Smooth muscle cell of the brain vasculature (primary cell): ENCODE data around the gene SPINT3.

ENCODE experiments used
- DNase-seq: peaks from one replicate; pipeline ENCODE4 v3.0.0-alpha.2; 2012; ENCODE audit warnings: low read depth, low spot score

Gene SPINT3, protein sequence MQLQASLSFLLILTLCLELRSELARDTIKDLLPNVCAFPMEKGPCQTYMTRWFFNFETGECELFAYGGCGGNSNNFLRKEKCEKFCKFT

DNA sequence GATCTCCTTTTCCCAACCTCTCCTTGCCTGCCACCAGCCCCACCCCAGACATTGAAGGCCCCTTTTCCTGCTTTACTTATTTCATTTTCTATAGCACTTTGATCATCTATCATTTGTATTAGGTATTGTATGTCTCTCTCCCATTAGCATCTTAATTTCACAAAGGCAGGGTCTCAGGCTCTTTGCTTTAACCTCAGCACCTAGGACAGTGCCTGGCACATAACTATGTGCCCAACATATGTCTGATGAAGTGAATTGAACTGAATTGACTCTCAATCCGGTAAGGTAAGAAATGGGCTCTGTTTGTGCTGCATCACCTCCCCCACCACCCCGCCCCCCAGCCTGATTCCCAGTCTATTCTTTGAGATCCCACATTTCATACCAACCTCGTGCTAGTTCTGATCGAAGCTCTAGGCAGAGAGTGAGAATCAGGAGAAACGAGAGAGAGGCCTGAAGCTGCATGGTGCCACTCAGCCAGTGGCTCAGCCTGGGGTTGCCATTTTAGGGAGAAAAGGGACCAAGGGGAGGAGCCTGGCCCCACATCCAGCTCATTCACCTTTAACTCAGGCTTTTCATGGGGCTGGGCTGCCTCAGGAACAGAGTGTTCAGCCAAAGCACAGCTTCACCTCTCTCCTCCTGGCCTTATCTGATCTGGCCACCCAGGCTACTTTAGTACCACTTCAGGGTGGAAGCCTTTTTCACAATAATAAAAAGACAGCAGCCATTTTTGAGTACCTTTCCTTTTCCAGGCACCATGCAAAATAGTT lies at the start of gene SPINT3:
SPINT3 (minus strand) TSS at position 476 of the 767 bp plus-strand sequence; CDS start at position 462, 14 bp downstream.
- no peak for DNase-seq

- no peak for DNase-seq
Measured at GRCh38 chr20:45564760-45565276, 49.4 kb upstream of the SPINT3 start.

GRCh38 chr20:45555198-45555597 lies 39.8 kb upstream of the SPINT3 start:
- no peak for DNase-seq

DNA sequence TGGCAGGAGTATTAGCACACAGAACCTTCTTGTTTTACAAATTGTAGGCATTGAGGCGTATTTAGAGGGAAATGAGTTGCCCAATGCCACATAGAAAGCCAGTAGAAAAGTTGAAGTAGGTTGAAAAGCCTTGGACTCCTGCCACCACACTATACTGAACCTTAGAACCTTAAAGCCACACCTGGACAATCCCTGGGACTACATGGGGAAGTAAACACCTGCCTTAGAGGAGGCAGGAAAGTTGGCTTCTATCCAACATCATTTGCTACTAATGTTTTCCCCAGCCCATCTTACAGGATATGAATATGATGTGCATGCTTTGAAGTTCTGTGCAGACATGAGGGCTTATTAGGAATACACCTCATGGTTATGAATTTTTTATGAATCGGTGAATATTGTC lies 37.0 kb upstream of the SPINT3 start:
- no peak for DNase-seq

DNA sequence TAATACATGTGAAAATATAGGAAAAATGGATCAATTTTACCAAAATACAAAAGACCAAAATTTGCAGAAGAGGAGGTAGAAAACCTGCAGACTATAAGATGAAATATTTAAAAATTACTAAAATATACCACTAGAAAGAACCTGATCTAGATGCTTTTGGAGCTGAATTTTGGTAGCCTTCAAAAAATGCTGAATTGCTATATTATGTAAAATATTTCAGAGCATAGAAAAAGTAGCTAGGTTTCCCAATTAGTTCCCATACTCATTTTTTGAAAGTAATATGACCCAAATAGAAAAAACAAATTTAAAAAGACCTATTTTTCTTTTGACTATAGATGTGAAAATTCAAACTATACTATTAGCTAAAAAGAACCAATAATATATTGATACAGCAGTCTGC lies 35.3 kb upstream of the SPINT3 start:
- DNase-seq: no peak

DNA sequence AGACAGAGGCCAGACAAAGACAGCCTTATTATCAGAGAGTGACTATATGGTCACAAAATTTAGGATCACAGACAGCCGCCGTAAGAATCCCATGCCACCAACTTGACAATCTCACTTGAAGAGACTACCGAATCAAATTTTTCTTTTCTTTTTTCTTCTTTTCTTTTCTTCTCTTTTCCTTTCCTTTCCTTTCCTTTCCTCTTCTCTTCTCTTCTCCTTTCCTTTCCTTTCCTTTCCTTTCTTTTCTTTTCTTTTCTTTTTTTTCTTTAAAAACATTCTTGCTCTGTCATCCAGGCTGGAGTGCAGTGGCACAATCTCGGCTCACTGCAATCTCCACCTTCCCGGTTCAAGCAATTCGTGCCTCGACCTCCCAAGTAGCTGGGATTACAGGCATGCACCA lies 33.0 kb upstream of the SPINT3 start:
- no peak for DNase-seq

- no peak for DNase-seq
Measured at GRCh38 chr20:45547206-45547770, 31.9 kb upstream of the SPINT3 start, which contains the start of gene EPPIN. Gene EPPIN, minus strand, starts transcription at chr20:45547401. Its CDS starts 44 bp downstream, at chr20:45547357.

GRCh38 chr20:45545754-45546453 lies 30.5 kb upstream of the SPINT3 start:
- DNase-seq: no peak

DNA sequence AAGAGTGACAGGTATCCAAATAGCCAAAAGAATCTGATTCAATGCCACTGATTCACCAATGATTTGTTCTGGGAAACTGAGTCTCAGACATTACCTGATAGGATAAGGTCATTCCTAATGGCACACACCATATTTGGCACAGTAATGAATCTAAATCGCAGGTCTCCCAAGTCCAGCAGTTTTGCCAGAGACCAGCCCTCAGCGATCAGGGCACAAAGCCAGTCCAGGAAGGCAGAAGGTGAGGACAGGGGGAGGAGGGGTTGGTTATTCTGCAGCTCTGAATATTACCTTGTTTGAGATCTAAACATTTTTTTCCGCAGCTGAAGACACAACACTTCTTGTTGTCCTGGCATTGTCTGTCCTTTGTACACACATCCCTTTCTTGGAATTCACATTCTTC lies 29.9 kb upstream of the SPINT3 start:
- DNase-seq: no peak

GRCh38 chr20:45539382-45539781 lies 24.0 kb upstream of the SPINT3 start, which contains the start of gene WFDC6:
Gene WFDC6, minus strand, starts transcription at chr20:45539482. Its CDS starts 75 bp downstream, at chr20:45539407.
- no peak for DNase-seq

DNA sequence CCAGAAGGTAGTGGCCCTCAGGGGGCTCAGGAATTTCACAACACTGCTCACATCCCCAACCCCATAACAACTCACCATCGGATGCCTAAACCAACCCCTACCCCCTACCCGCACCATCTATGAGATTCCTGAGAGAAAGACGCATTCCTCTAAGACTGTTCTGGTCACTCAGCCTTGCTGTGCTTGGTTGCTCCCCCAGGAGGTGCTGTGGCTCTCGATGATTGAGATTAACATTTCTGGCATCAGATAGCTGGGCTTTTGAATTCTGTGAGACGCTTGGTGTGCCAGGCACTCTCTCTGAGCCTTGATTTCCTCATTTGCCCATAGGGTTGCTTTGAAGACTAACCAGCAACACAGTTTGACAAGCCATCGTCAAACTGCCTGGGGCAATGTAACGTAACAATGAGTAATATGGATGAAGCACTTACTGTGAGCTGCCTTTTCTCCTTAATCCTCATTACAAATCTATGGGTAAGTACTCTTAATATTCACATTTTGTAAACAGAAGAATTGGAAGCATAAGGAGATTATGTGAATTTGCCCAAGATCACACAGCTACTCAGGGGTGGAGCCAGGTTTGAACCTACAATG lies 22.9 kb upstream of the SPINT3 start:
- no peak for DNase-seq

DNA sequence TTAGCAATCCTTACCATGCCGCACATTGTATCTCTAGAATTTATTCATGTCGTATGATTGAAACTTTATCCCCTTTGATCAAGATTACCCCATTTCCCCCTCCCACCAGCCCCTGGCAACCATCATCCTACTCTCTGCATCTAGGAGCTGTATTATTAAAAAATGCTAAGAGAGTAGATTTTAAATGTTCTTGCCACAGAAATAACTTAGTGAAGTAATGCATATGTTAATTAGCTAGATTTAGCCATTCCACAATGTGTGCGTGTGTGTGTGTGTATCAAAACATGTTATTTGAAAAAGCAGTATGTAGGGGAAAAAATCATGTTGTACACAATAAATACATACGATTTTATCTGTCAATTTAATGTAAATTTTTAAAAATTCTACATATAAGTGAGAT lies 11.9 kb upstream of the SPINT3 start:
- DNase-seq: no peak

DNA sequence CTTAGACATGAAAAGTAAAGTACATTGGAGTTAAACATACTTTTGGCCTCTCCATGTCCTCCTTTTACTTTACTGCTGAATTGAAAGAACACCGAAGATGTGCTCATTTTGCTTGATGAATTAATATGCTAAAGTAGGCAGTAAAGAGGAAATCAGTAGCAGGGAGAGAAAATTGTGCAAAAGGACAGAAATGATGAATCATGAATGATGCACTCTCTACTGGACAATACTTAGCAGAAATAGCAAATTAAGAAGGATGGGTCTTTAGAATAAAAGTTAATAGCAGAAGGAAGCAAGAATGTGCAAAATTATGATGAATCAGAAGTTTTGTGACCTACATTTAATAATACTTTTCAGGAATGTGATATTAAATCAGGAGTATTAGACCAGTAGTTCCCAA lies 8.4 kb upstream of the SPINT3 start:
- DNase-seq: no peak

DNA sequence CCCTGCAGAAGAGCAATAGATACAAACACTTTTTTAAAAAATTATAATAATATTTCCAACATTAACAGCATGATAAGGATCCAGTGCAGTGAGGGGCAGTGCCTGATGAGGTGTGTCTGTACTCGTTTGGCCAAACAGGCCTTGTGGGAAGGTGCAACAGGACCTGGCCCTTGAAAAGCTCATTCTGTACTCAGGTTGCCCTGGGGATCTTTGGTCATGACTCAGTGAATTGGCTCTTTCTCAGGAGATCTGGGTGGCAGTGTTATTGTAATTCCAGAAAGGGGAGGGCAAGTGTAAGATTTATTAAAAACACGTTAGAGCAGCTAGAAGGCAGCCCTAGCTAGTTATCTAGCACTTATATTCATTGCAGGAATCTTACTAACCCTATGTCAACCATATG lies 2.9 kb upstream of the SPINT3 start:
- no peak for DNase-seq

- no peak for DNase-seq
Measured at GRCh38 chr20:45510242-45510862, 5.1 kb downstream of the SPINT3 start.

DNA sequence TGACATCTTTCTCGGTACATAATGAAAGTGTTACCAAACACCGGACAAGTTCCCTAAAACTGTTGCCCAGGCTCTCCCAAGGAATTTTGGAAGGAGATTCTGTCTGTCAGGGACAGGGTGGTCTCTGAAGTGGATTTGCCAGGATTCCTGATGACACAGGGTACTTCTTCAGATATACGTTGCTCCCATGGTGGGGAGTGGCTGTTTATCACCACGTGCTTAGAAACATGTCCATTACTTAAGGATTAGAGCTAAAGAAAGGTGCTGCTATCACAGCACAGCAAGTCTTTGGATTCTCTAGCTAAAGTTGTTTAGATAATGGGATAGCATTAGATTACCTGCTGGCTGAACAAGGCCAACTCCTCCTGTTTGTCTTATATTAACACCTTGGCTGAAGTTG lies 6.3 kb downstream of the SPINT3 start:
- DNase-seq: no peak

GRCh38 chr20:45508068-45508886 lies 7.1 kb downstream of the SPINT3 start:
- DNase-seq: no peak

- DNase-seq: no peak
Measured at GRCh38 chr20:45507011-45507820, 8.2 kb downstream of the SPINT3 start.

DNA sequence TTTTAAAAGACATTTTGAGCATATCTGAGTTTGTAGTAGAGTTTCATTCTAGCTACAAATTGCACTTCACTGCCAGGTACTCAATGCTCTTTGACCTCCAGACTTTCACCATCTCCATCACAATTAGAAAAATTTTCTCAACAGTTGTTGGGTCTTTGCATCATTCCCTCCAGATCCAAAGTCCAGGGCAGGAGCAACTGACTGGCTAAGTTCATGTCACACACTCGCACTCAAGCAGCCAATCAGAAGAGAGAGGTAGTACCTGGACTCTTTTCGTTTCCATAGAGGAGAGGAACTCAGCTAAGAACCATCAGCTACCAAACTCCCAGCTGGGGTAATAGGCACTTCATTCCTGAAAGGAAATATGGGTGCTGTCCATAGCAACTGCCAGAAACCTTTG lies 9.0 kb downstream of the SPINT3 start:
- DNase-seq: no peak

DNA sequence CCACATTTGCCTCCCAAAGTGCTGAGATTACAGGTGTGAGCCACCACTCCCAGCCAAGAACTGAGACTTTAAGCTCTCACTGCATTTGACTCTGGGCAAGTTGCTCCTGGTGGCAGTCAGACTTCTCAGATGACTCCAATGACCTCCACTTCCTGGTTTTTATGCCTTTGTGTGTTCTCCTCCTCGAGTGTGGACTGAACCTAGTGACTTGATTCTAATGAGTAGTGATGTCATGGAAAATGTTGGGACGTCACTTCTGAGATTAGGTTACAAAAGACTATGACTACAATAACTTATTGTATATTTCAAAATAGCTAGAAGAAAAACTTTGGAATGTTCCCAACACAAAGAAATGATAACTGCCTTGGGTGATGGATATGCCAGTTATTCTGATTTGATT lies 12.0 kb downstream of the SPINT3 start:
- no peak for DNase-seq
